Glutamatergic neuron (in vitro differentiated cells): ENCODE measurements around the gene RNF220. TPM values are rescaled to one million over a fixed set of nuclear protein-coding genes. Genes with fewer than 3 reads are reported as not detected.
"Not testable (repeated sequence)": the region's sequence is repeated elsewhere in the genome, so short reads cannot be mapped to it uniquely, and the experiment has no call there.

Experiments
- DNase-seq: peaks from one replicate; pipeline ENCODE4 v3.0.0; 2022
- H3K27ac Mint-ChIP-seq: one replicate; pipeline ENCODE4 v1.8.0; 2020; ENCODE audit warnings: mild to moderate bottlenecking, mixed read lengths, inconsistent platforms; ENCODE audit not compliant: unreplicated experiment
- H3K27me3 Mint-ChIP-seq: one replicate; pipeline ENCODE4 v1.8.0; 2020; ENCODE audit warnings: mild to moderate bottlenecking, moderate library complexity, mixed read lengths, inconsistent platforms; ENCODE audit not compliant: unreplicated experiment
- H3K36me3 Mint-ChIP-seq: one replicate; pipeline ENCODE4 v1.8.0; 2020; ENCODE audit warnings: mild to moderate bottlenecking, mixed read lengths, inconsistent platforms; ENCODE audit not compliant: unreplicated experiment
- H3K4me1 Mint-ChIP-seq: one replicate; pipeline ENCODE4 v1.8.0; 2020; ENCODE audit warnings: mild to moderate bottlenecking, low read depth, mixed read lengths, inconsistent platforms; ENCODE audit not compliant: unreplicated experiment
- H3K4me3 Mint-ChIP-seq: one replicate; pipeline ENCODE4 v1.8.0; 2020; ENCODE audit warnings: mild to moderate bottlenecking, mixed read lengths, inconsistent platforms; ENCODE audit not compliant: unreplicated experiment
- H3K9me3 Mint-ChIP-seq: one replicate; pipeline ENCODE4 v1.8.0; 2020; ENCODE audit warnings: mild to moderate bottlenecking, moderate library complexity, mixed read lengths, inconsistent platforms; ENCODE audit not compliant: unreplicated experiment
- total RNA-seq: library from RNA; stranded (reverse); fragmentation: NEBNext Ultra II Directional; extraction: Animal tissue kit (Norgen Biotek cat#: 25700); gene quantifications from one replicate; pipeline ENCODE4 v1.2.1, GENCODE V29; 2021; ENCODE audit not compliant: unreplicated experiment
- TF ChIP-seq, protein P1 (sequence below): fragments of 200-600 bp; sonication (generic); IDR thresholded peaks from one replicate; pipeline ENCODE4 v1.5.0; 2021; ENCODE audit not compliant: partially characterized antibody, unreplicated experiment

RNF220 gene
- total RNA-seq, 1 donor from 2014 or later, result 99.4 TPM

GRCh38 chr1:44558883-44559282, 153.8 kb downstream of the RNF220 start:
- Mint-ChIP-seq H3K4me3 (no peak overlapping the region), H3K4me1 (no peaks in the 10 kb centered on the region), H3K27me3 (peaks cover 10% of the 10 kb centered on the region), H3K9me3 (no peaks in the 10 kb centered on the region), H3K27ac (no peak overlapping the region), H3K36me3 (no peaks in the 10 kb centered on the region)
- TF ChIP-seq, protein P1, sequence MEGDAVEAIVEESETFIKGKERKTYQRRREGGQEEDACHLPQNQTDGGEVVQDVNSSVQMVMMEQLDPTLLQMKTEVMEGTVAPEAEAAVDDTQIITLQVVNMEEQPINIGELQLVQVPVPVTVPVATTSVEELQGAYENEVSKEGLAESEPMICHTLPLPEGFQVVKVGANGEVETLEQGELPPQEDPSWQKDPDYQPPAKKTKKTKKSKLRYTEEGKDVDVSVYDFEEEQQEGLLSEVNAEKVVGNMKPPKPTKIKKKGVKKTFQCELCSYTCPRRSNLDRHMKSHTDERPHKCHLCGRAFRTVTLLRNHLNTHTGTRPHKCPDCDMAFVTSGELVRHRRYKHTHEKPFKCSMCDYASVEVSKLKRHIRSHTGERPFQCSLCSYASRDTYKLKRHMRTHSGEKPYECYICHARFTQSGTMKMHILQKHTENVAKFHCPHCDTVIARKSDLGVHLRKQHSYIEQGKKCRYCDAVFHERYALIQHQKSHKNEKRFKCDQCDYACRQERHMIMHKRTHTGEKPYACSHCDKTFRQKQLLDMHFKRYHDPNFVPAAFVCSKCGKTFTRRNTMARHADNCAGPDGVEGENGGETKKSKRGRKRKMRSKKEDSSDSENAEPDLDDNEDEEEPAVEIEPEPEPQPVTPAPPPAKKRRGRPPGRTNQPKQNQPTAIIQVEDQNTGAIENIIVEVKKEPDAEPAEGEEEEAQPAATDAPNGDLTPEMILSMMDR, result no peak
- DNase-seq, result no peak

- TF ChIP-seq, protein P1, result no peak
- Mint-ChIP-seq H3K27me3 (peaks cover 10% of the 10 kb centered on the region), H3K4me3 (no peak overlapping the region), H3K9me3 (no peaks in the 10 kb centered on the region), H3K27ac (no peak overlapping the region), H3K36me3 (no peaks in the 10 kb centered on the region), H3K4me1 (no peaks in the 10 kb centered on the region)
- DNase-seq, result no peak
Observed at GRCh38 chr1:44559330-44559729, 154.3 kb downstream of the RNF220 start.

DNA sequence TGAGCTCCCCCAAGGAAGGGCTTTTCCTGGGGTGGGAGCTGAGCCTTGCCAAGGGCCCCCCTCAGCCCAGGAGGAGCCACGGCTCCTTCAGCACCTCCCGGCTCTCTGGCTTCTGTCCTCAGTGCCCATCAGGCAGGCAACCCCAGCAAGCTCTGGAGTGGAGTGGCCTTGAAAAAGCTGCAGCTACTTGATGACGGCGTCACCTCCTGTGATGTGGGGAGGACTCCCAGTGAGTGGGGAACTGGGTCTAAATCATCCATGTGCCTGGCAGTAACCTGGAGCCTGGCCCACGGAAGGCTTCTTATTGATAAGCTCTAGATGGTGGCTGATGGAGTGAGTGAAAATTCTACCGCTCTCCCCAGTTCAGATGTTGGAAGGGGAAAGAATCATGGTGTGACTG, 154.9 kb downstream of the RNF220 start:
- DNase-seq, result no peak
- Mint-ChIP-seq H3K4me3 (no peak overlapping the region), H3K4me1 (no peaks in the 10 kb centered on the region), H3K27ac (no peak overlapping the region), H3K9me3 (no peaks in the 10 kb centered on the region), H3K36me3 (no peaks in the 10 kb centered on the region), H3K27me3 (peaks cover 10% of the 10 kb centered on the region)
- TF ChIP-seq, protein P1, result no peak

- H3K9me3 Mint-ChIP-seq, DNase-seq, H3K27ac Mint-ChIP-seq, H3K36me3 Mint-ChIP-seq, H3K4me3 Mint-ChIP-seq, H3K27me3 Mint-ChIP-seq, H3K4me1 Mint-ChIP-seq: not testable (repeated sequence)
Observed at GRCh38 chr1:44560696-44561095, 155.6 kb downstream of the RNF220 start.

DNA sequence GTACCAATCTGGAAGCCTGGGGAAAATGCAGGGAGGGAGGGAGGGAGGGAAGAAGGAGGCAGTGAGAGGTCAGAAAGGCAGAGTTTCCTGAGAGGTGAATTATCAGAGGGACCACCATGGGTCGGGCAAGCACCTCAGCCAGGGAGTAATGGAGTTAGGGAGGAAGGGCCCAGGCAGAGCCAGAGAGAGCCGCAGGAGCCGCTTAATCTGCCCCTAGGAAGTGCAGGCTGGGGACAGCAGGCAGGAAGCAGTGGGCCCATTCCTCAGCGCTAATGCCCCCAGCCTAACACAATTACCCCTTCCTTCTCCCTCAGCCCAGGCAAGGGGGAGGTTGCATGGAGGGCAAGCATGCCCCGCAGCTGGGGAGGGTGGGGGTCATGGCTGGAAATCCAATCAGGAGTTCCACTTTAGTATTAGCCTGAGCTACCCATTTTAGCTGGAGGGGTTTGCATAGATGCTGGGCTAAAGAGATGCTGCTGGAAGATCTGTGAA, 160.2 kb downstream of the RNF220 start:
- Mint-ChIP-seq H3K4me1 (peaks cover 1% of the 10 kb centered on the region), H3K36me3 (no peaks in the 10 kb centered on the region), H3K27me3 (peaks cover 13% of the 10 kb centered on the region), H3K27ac (no peak overlapping the region), H3K4me3 (no peak overlapping the region), H3K9me3 (peaks cover 11% of the 10 kb centered on the region)
- TF ChIP-seq, protein P1, result no peak
- DNase-seq, result no peak

DNA sequence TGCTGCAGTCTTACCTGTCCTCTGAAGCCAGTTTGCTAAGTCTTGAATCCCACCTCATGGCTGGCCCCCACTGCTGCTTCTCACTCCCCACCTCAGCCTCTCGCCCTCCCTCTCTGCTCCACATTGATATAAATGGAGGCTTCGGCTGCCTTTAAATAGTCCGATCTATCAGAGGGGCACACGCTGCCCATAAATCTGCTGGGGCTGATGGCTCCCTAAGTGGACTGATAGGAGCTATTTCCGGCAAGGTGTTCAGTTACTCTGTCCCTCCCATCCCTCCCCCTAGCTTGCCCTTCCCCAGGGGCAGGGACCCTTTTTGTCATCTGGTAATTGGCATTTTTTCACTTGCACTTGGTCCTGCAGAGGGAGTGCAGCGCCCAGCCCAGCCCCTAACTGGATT, 160.8 kb downstream of the RNF220 start:
- no peak overlapping the region for H3K27ac Mint-ChIP-seq
- no peak overlapping the region for H3K4me3 Mint-ChIP-seq
- H3K4me1 Mint-ChIP-seq, result peaks cover 1% of the 10 kb centered on the region
- no peaks in the 10 kb centered on the region for H3K36me3 Mint-ChIP-seq
- H3K27me3 Mint-ChIP-seq, result peaks cover 13% of the 10 kb centered on the region
- TF ChIP-seq, protein P1, result no peak
- no peak for DNase-seq
- peaks cover 11% of the 10 kb centered on the region for H3K9me3 Mint-ChIP-seq
